Epithelial cell of prostate (primary cell): ENCODE results near the gene RNF20.
"Not testable (repeated sequence)": the region's sequence is repeated elsewhere in the genome, so short reads cannot be mapped to it uniquely, and the experiment has no call there.

Source experiments
- DNase-seq: peaks from one replicate; pipeline ENCODE4 v3.0.0-alpha.2; 2011; ENCODE audit warnings: low read depth, low spot score
- H3K27ac ChIP-seq: fragments of 450-650 bp; 2 replicates; pipeline ENCODE4 v1.5.1; 2017; ENCODE audit warnings: mild to moderate bottlenecking

Gene RNF20

DNA sequence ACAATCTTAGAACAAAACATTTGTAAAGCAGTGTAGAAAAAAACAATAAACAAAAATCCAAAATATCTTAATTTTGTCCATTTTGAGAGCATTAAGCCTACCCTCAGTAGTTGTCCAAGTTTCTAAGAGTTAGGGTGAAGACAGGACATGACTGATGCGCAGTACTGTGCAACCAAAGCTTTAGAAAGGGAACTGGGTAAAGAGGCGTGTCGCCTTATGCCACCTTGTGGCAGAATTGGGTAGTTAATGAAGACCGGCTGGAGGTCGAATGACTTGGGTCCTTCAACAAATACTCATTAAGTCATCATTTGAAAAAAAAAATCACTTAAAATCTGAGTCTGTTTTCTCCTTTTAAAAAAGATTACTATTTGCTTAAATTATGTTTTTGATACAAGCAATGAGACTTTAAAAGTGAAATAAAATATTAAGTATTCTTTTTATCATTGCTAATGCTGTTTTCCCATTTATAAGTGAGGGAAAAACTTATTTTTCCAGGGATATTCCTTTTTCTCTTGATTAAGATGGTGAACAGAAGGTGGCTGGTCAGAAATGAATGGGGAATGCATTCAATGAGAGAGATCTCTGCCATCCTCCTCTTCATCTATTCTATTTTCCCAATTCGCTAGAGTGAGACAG is 3.5 kb upstream of the RNF20 start:
- DNase-seq = no peak
- H3K27ac ChIP-seq = no peak overlapping the region

DNA sequence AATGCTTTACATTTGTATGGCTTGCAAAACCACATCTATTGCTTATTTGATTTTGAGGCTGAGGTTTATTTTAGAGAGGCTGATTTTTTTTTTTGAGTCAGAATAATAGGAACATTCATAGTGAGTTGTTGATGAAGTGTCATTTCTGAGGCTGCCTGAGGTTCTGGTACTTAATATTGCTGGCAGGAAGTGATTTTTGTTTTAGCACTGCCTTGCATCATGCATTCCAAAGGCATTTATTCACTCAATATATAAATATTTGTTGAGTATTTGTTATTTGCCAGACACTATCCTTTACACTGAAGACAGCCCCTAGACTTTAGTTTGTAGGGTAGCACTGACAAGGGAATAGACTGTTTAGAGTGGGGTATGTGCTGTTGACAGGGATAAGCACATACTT is 2.7 kb downstream of the RNF20 start:
- peak overlapping the region; percentile 82 for H3K27ac ChIP-seq
- no peak for DNase-seq

DNA sequence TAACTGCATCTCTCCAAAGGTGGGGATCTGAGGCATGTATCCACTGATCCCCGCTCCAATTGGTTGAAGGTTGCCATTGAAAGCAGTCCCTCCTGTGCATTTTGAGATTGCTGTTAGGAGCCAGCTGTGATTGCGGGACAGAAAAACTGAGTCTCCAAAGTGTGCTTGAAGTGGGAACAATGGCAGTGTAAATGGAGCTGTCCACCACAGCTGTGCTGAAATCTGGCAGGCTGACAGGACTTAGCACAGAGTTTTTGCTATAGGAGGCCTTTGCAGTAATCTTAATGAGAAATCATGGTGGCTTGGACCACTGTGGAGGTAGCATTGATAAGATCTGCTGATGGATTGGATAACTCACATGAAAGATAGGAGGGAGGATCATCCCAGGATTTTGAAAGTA is 3.3 kb downstream of the RNF20 start:
- DNase-seq = no peak

DNA sequence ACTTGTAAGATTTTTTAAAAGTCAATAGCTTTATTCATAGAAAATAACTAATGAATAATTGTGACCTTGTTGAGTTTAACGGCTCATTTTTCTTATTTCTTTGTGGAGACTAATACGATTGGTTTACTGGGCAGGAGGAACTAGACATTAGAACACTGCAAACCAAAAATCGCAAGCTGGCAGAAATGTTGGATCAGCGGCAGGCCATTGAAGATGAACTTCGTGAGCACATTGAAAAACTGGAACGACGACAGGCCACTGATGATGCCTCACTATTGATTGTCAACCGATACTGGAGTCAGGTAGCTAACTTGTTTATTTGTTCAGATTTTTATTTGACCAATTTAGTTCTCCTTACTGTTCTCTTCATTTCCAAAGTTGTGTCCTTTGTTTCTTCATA is 6.4 kb downstream of the RNF20 start:
- no peak for DNase-seq
- H3K27ac ChIP-seq = no peak overlapping the region

More for the DNA sequence above, 3.3 kb downstream of the RNF20 start:
- peak overlapping the region; percentile 82 for H3K27ac ChIP-seq

DNA sequence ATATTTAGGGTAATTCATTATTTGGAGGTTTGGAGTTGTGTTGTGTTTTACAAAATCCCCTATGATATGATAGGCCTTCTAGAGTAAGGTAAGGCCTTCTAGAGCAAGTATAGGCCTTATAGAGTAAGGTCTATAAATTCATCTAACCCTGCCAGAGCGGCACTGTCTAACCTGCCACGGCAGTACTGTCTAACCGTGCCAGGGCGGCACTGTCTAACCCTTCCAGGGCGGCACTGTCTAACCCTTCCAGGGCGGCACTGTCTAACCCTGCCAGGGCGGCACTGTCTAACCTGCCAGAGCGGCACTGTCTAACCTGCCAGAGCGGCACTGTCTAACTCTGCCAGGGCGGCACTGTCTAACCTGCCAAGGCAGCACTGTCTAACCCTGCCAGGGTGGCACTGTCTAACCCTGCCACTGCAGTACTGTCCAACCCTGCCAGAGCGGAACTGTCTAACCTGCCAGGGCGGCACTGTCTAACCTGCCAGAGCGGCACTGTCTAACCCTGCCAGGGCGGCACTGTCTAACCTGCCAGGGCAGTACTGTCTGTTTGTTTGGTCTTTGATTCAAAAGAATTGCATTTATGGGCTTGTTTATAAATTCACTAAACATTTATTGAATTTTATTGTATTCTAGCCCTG is 9.6 kb downstream of the RNF20 start:
- no peak overlapping the region for H3K27ac ChIP-seq
- no peak for DNase-seq

DNA sequence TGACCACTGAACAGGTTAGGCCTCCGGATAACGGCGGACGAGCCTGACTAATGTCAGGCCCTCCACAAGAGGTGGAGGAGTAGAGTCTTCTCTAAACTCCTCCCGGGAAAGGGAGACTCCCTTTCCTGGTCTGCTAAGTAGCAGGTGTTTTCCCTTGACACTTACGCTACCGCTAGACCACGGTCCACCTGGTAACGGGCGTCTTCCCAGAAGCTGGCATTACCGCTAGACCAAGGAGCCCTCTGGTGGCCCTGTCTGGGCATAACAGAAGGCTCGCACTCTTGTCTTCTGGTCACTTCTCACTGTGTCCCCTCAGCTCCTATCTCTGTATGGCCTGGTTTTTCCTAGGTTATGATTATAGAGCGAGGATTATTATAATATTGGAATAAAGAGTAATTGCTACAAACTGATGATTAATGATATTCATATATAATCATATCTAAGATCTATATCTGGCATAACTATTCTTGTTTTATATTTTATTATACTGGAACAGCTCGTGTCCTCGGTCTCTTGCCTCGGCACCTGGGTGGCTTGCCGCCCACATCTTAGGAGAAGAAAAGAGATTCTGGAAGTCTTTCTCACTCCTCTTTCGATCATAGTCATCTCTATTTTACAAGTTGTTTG is 15.9 kb downstream of the RNF20 start:
- not testable (repeated sequence) for H3K27ac ChIP-seq, DNase-seq

DNA sequence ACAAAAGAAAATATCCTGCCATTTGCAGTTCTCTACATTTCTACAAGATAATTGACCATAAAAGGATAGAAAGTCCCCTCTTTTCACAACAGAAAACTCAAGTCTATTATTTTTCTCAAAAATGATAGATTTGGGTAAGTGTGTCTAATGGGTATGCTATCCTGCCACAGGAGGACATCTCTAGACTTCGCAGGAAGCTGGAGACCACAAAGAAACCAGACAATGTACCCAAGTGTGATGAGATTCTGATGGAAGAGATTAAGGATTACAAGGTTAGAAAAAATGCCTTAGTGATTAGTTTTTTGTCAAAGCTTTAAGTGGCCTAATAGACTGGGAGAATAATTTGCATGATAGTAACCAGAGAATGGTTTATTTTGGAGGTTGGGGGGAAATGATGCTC is 28.1 kb downstream of the RNF20 start:
- no peak for DNase-seq
- H3K27ac ChIP-seq = no peak overlapping the region

DNA sequence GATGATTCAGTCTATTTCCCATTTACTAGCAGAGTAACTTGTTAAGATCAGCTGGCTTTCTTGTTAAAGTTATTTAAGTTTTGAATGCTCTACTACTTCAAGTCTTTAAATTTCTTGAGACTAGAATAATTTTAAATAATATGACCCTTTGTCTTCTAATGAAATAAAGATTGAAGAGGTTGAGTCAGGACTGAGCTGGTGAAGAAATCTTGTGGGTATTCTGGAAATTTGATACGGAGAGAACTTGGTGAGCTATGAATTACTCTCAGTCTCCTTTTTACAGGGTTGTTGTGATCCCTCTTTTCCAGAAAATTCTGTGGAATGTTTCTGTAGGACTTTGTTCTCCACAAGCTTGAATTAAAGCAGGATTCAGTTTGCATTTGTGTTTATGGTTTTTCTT is 29.3 kb downstream of the RNF20 start:
- H3K27ac ChIP-seq = no peak overlapping the region
- DNase-seq = no peak

DNA sequence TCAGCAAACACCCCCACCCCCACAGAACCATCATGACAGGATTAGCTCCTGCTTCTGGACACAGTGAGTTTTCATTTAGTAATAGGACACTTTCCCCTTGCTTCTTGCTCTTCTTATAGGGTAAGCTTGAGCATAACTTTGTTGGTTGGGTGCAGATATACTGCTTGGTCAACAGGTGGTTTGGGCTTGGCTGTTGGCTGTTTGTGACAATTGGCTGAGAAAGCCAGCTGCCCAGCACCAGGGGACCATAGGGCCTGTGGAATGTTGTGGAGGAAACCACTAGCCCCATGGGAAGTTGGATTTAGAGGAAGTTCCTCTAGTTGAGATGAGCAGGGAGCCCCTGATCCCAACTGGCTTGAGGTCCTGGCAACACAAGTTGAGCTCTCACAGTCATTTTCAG is 30.6 kb downstream of the RNF20 start:
- no peak overlapping the region for H3K27ac ChIP-seq
- no peak for DNase-seq

DNA sequence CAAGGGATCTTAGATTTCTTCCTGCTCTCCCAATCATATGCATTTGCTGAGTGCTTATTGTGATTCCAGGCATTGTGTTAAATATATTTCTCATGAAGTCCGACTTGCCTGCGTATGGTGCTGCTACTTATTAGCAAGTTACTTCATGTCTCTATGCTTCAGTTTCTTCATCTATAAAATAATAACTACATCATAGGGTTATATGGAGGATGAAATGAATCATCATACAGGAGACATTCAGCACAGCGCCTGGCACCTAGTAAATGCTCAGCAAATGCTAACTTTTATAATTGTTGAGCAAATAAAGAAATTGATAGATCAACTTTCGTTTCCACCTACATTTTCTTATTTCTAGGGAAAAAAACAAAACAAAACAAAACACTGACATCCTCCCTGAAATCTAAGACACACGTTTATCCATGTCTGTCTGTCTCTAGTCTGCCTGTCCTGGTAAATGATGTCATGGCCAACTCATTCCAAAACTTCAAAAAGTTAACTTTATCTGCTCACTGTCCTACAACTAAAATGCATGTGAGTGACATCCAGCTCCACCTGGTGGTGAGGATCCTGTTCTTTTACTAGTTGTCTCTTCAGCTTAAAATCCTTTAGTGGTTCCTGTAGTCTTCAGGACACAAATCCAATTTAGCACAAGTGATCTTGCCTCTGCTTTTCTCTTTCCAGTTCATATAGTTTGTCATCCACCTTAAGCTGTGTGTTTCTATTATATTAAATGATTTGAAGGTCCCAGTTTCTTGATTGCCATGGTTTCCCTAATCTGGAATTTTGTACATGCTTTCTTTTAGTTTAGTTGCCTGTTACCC is 33.5 kb downstream of the RNF20 start:
- no peak overlapping the region for H3K27ac ChIP-seq
- no peak for DNase-seq

DNA sequence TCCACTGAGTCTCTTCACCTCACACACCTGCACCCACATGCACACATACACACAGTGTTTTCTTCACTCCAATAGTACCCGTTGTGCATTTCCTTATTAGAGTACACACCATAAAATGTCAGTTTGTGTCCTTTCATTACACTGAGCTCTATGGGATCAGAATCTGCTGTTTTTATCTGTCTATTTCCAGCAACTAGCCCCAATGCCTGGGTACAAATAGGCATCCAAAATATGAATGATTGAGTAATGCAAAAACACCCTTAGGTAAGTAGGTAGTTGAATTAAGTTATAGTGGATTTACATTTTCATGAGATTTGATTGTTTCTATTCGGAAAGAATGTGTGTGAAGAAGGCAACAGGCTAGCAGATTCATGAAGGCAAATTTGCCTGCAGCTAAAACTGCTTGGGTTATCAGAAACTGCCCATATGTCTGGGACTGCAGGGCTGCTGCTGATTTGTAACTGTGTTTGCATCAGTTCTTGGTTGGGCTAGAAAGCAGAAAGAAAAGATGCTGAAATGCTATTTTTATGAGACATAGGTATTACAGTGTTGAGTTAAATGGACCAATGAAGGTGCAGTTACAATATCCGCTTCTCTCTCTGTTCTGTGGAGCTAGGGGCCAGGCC is 34.2 kb downstream of the RNF20 start:
- no peak overlapping the region for H3K27ac ChIP-seq
- DNase-seq = no peak

DNA sequence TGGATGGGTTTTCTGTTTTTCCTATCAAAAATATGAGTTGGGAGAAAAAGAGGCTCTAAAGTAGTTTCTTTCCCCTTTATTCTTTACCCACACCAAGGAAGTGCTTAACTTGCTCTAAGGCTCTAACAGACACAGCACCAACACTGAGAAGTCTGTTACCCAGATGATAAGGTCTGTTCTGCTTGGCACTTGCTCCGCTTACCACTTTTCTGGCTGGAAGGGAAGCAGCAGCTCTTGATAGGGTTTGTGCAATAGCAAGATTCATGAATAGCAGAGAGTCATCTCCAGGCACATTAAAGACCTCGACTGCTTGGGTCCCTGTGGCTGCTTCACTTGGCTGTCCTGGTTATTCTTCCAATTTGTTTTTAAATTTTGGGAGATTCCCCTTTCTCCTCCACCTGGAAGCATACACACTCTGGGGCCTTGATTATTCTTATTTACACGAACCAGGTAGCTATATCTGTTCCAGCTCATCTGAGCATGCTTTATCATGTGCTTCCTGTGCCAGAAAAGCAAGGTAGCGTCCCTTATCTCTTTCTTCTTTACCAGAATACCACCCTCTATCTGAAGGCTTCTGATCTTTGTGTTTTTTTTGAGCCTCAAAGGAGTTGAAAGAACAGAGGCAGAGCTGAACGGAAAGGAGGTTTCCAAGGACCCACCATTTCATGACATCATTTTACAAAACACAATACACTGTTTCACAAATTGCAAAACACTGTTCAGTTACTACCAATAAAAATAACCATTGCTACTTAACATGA is 36.3 kb downstream of the RNF20 start:
- no peak overlapping the region for H3K27ac ChIP-seq
- DNase-seq = no peak

DNA sequence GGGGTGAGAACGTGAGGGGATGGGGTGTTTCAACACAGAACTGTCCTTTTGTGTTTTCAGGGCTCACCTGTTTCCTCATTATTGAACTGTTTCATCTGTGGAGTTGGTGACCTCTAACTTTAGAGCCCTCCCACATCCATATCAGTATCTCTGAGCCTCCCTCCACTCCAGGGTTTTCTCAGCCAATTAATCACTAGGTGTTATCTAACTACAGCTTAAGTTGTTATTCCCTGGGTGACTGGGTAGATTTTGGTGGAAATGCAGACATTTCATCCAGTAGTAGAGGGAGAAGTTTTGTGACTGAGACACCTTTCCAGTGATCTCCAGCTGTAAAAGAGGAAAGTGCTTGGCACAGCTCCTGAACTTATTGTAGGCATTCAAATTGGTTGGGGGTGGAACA is 37.5 kb downstream of the RNF20 start:
- DNase-seq = no peak
- no peak overlapping the region for H3K27ac ChIP-seq

DNA sequence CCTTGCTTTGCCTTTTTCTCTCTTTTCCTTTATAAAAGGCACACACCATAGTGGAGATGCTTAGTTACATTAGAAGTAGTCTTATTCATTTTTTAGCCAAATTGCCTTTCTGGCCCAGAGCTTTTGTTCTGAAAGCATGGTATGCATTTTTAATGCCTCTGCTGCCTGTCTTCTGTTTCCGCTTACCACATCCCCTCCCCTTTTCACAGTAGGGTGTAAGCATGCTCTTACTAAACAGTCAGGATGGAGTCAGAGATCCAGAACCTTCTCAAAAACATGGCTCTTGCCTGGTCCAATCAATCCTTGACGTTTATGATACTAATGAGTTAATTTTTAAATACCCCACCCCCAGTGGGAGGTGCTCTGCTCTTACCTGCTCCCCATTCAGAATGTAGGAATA is 38.7 kb downstream of the RNF20 start:
- no peak for DNase-seq
- no peak overlapping the region for H3K27ac ChIP-seq

DNA sequence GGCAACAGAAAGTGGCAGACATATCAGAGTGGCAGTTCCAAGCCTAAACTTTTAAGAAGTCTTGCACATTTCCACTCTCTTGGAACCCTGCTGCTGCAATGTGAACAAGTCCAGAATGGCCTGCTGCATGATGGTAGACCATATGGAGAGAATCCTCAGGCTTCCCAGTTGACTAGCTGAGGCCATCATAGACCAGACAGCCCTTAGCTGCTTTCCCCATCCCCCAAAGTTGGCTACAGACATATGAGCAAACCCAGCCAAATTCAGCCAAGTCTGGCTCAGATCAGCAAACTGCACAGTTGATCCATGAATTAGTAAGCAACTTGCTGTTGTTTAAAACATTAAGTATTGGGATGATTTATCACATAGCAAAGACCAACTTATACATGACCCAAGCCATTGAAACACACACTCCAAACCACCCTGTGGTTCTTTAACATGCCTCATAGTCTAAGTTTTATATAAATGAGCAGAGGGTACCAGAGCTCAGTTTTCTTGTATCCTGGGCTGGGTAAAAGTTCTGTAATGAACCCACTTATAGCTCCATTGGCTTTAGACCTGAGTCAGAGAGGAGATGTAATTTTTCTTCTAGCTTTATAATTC is 41.2 kb downstream of the RNF20 start:
- no peak overlapping the region for H3K27ac ChIP-seq
- DNase-seq = no peak

DNA sequence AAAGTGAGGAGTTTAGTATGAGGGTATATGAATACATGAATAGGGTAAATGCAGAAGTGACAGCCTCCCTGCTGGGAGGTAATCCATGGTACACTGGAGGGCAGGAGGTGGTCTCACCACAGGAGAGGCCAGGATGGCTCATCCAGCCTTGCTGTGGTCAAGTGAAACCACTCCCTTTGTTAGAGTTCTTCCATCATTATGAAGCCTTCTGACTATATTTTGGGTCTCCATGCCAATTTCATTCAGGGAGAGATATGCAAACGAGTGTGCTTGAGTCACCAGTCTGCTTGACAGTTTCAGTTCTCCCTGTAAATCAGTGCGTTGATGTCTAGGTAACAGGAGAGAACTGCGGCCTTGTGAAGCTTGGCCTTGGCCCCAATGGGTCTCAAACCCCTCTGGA is 44.7 kb downstream of the RNF20 start:
- no peak overlapping the region for H3K27ac ChIP-seq
- no peak for DNase-seq

DNA sequence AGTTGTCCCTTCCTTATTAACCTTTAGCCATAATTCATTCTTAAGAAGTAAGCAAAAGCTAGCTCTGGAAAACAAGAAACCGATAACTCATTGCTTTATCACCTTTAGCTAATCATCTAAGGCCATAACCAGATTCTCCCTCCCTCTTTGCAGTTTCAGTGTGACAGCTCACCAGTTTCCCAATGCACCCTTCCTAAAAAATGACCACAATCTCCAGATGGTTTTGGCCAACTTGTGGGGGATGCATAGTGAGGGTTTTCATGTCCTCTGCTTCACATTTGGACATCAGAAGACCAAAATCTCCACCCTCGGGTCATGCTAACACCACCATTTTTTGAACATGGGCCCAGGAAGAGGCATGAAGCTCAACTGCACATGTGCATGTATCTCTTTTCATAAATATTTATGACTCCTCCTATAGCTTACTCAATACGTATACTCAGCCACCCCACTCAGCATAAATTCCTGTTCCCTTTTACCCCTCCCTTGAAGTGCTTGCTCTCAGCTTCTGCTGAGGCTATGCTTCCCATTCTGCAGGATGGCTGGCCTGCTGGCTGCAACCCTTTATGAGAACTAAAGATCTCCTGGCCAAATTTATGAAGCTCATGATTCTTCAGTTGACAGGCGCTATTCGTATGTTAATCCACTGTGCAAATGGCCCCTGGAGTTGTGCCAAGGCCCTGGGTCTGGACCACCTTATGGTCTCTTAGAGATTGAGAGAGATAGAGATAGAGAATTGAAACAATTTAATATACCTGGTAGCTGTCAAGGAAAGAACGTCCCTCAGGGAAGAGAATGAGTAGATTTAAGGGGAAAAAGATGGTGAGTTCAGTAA is 46.3 kb downstream of the RNF20 start:
- DNase-seq = no peak
- H3K27ac ChIP-seq = no peak overlapping the region

DNA sequence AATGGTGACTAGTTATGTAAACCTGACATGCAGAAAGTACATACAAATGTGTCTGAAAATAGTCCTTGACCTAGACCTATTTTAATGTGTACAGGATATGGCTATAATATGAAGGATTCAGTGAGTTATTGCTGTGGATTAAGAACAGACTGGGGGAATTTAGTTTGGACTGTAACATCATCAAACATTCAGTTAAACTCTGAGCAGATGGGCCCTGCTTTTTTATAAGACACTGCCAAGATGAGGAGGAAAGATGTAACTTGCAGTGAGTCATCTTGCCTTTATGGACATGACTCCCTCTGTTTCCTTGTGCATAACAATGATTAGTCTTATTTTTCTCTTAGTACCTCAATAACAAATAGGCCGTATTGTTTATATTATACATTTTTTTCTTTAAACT is 48.9 kb downstream of the RNF20 start:
- DNase-seq = peak; percentile 39
- H3K27ac ChIP-seq = no peak overlapping the region

DNA sequence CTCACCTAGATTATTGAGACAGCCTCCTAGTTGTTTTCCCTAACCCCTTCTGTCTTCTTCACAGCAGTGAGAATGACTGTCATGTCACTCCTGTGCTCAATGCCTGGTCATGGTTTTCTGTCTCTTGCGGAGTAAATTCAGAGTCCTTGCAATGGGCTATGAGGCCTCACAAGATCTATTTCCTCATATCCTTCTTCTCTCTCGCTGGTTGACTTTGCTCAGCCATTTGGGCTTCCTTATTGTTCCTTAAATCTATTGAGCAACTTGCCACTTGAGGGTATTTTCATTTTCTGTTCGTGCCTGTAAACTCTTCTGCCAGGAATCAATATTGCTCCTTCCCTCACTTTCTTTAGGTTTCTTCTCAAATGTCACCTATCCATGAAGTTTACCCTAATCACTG is 52.1 kb downstream of the RNF20 start:
- DNase-seq = no peak
- no peak overlapping the region for H3K27ac ChIP-seq
